Endothelial cell of hepatic sinusoid (primary cell): Measurements from ENCODE around the gene TUB.

Experiments used
- in situ Hi-C: cut with HindIII; loops from 2 replicates; pipeline ENCODE4 v1.10.0; 2017; ENCODE audit warnings: low sequenced_read_pairs

Gene TUB

DNA sequence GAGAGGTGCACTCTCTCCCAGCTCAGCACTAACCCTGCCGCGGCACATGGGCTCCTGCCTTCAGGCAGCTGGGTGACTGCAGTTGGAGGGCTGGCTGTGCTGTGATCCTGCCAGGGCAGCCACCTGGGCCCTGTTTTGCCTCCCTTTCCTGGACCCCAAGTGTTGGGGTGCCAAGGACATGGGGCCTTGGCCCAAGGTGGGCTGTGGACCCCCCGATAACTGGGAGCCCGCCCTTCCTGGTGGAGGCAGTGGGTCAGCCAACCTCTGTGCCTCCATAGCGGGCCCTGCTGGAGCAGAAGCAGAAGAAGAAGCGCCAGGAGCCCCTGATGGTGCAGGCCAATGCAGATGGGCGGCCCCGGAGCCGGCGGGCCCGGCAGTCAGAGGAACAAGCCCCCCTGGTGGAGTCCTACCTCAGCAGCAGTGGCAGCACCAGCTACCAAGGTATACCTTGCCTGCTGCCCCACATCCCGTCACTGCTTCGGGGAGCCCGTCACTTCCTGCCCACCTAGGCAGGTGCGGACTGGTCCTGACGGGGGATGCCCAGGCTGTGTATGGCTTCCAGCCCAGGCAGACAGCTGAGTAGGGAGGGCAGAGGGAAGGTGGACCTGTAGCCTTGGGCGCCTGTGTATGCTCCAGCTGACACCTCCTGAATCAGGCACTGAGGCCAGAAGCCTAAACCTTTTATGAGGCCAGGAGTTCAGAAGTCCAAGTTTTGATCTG lies 8.9 kb downstream of the TUB start:
- in situ Hi-C loops, result loop anchor here (5.0 kb wide), 1 partner anchor 83 kb away; no protein-coding TSS in a partner anchor

DNA sequence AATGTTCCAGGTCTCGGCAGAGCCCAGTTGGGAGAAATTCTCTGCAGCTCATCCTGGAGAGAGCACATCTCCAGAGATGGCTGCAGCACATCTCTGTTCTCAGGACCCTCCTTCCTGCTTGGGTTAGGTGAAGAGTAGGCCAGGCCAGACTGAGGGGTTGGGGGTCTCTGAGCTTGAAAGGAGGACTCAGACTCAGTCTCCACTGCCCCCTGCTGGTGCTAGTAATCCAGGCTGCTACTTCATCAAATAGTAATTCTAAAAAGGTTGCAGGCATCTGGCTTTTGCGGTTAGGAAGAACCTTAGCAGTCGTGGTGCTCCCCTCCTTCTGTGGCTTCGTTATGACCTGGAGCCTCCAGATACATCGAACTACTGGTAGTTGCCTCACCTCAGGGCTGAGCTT lies 9.7 kb downstream of the TUB start:
- in situ Hi-C loops, result no loop called here

DNA sequence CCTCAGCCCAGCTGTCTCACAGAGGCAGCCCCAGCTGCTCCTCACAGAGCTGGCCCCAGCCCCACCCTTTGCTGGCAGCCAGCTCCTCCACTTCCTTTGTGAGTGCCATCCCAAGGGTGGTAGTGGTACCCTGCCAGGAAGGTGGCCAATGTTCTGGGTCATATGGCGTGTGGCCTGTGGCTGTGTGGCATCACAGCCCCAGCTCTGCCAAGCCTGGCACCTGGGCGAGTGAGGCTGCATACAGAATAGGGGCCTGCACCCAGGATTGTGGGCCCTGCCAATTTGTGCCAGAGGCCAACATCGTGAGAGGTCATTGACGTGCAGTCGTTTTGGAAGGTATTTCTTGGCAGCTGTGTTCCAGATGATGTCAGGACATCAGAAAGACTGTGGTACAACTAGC lies 10.7 kb downstream of the TUB start:
- in situ Hi-C loops, result no loop called here

DNA sequence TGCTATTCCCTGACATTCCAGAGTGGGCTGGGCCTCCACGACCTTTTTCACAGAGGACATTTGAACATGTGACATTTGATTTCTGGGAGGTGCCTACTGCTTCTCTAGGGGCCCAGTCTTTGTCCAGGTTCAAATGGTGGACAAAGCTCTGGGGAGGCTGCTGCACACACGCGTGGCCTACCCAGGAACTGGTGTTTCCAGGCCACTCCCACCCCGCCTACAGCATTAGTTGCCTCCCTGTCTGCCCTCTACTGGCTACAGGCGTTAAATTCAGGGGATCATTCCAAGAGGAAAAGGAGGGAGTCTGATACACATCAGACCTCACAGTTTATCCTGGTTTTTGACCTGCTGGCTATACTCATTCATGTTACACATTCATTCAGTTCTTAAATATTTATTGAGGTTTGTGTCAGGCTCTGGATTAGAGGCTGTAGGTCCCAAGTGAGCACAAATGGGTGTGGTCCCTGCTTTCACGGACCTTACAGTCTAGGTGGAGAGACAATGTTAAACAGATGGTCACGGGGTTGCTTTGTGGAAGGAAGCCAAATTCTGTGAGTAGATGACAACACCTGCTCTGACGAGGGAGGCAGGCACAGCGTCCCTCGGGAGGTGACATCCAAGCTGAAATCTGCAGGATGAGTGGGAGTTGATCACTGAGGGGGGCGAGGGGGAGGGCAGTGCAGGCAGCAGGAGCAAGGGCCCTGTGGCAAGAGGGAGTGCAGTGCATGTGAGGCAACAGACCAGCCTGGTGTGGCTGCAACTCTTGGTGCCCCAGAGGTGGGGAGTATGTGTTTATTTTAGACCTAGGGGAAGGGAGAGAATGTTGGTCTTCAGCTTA lies 11.8 kb downstream of the TUB start:
- in situ Hi-C loops, result no loop called here

DNA sequence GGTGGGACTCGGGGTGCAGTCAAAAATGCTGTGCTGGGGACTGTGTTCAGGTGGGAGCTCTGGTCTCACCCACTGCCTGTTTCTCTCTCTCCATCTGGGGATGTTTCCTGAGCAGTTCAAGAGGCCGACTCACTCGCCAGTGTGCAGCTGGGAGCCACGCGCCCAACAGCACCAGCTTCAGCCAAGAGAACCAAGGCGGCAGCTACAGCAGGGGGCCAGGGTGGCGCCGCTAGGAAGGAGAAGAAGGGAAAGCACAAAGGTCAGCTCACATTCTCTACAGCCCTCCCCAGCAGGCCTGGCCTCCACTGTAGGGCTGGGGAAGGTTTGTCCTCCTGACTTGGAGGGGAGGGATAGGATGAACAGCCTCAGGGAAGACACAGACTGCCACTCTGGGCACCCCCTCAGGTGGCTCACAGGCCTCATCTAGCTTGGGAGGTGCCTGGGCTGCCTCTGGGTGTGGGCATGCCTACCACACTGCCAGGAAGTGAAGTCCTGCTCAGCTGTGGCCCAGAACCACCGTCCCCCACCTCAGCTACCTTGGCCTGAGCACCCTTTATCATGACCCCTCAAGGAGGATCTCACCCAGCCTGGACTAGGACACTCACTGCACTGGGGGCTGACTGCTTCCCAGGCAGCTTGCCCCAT lies 13.0 kb downstream of the TUB start:
- in situ Hi-C loops, result no loop called here

DNA sequence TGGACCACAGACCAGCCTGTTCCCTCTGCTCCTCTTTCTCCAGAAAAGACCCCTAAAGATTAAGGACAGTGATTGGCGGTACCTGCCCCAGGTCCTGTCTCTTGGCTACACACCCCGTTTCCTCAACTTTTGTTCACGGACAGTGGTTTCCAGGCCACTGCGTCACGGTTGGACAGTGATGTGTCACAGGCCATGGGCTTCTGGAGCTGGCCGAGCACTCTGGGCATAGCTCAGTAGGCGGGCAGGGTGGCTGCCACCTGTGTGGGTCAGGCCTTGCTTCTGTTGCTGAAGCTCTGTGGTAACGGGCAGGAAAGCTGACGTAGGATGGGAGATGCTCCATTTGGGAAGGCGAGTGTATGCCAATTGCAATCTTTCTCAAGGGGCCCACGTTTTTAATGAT lies 13.6 kb downstream of the TUB start:
- in situ Hi-C loops, result no loop called here

DNA sequence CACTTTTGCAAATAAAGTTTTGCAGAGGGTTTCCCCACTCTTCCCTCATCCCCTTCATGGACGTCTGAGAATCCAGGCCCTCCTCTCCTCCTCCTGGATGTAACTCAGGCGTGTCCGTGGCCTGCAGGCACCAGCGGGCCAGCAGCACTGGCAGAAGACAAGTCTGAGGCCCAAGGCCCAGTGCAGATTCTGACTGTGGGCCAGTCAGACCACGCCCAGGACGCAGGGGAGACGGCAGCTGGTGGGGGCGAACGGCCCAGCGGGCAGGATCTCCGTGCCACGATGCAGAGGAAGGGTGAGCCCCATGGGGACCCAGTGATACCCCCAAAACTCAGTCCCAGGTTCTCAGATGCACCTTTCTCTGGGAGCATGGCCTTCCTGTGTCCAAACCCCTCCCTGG lies 14.4 kb downstream of the TUB start:
- in situ Hi-C loops, result no loop called here

DNA sequence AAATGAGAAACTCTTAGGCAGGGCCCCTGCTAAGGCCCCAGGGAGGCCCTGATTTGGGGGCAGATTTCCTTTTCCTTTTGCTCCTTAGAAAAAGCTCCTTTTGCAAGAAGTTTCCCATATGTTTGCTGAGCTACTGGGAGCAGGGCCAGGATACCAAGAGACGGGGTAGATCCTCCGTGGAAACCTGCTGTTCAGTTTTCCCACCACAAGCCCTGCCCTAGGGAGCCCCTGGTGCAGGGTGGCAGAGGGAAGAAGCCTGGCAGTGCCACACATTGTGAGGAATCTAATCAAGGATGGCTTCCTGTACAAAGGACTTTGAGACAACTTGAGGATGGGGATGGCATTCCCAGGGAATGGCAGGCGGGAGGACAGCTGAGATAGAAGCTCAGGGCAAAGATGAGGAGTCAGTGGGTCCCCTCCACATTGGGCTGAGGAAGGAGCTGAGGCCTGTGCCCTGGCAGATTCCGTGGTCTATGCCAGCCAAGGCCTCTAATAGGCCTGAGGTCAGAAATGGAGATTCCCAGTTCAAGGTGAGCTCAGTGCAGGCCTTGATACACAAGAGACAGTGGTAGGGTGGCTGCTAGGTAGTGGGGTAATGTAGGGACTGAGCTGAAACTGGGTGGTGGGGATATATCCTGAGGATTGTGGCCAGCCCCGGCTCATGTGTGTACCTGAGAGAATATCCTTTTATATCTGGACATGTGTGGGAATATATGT lies 15.0 kb downstream of the TUB start:
- in situ Hi-C loops, result no loop called here

DNA sequence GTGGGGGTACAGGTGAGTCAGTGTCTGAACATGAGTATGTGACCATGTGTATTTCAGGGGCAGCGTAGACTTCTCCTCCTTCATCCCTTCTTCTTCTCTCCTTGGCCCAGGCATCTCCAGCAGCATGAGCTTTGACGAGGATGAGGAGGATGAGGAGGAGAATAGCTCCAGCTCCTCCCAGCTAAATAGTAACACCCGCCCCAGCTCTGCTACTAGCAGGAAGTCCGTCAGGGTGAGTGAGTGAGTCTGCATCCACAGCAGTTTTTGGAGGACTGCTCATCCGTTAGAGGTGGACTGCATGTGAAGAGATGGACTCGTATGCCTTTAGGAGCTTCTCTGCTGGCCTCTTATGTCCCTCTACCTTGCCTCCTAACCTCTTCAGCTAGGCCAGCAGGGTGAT lies 15.6 kb downstream of the TUB start:
- in situ Hi-C loops, result no loop called here

DNA sequence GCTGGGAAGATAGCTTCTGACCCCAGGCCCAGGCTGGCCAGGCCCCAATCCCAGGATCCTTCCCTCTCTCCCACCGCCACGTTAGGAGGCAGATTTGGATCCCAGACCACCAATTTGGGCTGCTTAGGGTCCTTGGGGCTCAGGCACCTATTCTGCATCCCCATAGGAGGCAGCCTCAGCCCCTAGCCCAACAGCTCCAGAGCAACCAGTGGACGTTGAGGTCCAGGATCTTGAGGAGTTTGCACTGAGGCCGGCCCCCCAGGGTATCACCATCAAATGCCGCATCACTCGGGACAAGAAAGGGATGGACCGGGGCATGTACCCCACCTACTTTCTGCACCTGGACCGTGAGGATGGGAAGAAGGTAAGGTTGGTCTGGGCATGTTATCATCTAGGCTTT lies 16.1 kb downstream of the TUB start:
- in situ Hi-C loops, result no loop called here

DNA sequence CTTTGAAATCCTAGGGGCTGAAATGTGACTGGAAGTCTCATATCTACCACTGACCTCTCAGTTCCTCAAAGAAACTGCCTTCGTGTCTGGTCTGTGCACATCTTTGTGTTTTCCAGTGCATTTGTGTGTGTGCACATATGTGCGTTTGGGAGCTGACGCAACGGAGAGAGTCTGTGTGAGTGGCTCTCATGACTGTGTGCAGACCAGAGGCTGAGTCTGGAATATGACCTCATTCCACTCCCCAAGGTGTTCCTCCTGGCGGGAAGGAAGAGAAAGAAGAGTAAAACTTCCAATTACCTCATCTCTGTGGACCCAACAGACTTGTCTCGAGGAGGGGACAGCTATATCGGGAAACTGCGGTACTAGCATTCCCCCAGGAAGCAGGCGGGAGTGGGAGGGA lies 16.5 kb downstream of the TUB start:
- in situ Hi-C loops, result no loop called here

DNA sequence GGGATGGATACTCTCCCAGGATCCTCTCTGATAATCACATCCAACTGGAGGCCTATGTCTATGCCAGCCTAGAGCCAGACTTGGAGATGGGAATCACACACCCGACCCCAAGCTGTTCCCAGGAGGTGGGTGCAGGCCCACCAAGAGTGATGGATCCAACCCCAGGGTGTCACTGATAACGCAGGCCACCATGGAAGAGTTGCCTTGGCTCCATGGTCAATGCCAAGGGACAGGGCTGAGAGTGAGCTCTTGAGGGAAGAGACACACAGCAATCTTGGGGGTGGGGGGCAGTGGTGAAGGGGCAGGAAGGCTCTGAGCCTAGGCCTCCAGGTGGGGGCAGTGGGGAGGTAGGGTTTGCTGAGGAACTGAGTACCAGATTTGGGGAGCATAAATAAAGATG lies 16.9 kb downstream of the TUB start:
- in situ Hi-C loops, result no loop called here

DNA sequence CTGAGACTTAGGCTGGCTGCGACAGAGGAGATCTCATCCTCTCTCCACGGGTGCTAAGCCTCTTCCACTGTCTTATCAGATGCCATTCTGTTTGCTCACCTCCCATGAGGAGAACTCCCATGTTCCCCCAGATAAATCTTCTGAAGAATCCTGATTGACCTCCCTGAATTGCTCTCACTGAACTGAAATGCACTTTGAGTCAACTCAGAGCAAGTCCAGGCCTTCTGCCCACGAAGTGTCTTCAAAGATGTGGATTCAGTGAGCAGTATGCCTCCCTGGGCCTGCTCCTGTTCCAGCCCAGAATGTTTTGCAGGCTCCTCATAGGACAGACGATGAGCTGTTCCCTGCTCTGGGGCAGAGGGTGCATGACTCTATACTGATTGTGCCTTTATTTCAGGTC lies 17.4 kb downstream of the TUB start:
- in situ Hi-C loops, result no loop called here

DNA sequence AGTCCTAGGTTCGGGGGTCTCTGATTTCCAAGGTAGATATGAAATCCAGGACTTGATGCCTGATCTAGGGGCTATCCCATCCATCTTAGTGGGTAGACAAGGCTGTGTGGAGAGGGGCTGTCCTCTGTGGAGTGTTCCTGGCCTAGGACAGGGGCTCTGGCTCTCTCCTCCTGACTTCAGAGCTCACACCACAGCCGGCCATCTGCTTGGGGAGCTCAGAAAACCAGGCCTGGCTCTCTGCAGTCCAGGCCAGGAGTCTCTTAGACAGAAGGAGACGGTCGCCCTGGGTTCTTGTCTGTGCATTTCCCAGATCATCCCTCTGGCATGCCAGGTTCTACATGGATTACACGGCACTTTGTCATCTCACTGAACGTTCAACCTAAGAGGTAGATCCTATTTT lies 17.9 kb downstream of the TUB start:
- in situ Hi-C loops, result no loop called here

DNA sequence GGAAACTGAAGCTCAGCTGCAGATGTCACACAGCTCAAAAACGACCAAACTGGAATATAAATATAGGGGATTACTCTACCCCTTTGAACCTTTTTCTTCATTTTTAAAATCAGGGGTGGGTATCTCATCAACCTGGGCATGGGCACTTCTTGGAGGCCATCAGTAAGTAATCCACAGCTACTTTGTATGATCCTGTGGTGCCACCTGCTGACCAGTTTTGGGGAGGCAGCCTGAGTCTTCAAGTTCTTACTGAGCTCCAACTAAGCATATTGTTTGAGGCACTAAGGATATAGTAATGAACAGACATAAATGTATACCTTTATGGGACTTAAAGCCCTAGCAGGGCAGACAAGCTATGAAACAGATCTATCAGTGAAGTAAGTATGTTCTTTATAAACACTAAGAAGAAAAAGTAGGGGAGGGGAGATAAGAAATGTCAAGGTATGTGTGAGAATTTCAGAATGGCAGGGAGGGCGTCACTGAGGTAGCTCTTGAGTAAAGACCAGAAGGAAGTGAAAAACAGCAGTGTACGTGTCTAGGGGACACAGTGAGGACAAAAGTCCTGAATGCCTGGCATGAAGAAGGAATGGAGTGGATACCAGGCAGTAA lies 18.4 kb downstream of the TUB start:
- in situ Hi-C loops, result no loop called here

DNA sequence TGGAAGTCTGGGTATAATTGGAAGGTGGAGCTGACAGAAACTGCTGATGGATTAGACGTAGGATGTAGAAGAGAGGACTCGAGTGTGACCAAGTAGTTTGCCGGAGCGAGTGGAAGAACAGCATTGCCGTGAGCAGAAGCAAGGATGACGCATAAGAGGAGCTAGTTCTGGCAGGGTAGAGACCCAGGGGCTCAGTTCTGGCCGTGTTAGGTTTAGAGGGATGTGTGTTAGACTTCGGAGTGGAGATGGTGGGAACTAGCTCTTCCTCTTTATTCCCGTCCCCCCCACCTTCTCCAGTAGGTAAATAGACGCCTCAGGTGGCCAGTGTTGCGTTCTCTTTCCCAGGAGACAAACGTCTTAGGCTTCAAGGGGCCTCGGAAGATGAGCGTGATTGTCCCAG lies 19.1 kb downstream of the TUB start:
- in situ Hi-C loops, result no loop called here

DNA sequence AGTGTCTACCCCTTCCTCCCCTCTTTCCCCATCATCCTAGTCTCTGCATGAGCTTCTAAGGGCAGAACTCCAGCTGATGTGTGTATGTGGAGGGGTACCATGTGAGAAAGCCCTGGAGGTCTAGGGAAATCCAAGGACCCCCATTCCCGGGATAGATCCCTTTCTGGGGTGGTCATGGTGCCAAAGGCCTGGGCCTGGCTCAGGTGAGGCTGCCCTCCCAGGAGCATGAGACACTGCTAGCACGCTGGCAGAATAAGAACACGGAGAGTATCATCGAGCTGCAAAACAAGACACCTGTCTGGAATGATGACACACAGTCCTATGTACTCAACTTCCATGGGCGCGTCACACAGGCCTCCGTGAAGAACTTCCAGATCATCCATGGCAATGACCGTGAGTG lies 19.6 kb downstream of the TUB start:
- in situ Hi-C loops, result no loop called here

DNA sequence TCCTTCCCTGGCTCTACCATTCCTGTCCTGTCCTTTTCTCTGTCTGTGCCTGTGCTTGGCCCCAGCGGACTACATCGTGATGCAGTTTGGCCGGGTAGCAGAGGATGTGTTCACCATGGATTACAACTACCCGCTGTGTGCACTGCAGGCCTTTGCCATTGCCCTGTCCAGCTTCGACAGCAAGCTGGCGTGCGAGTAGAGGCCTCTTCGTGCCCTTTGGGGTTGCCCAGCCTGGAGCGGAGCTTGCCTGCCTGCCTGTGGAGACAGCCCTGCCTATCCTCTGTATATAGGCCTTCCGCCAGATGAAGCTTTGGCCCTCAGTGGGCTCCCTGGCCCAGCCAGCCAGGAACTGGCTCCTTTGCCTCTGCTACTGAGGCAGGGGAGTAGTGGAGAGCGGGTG lies 20.4 kb downstream of the TUB start:
- in situ Hi-C loops, result no loop called here

DNA sequence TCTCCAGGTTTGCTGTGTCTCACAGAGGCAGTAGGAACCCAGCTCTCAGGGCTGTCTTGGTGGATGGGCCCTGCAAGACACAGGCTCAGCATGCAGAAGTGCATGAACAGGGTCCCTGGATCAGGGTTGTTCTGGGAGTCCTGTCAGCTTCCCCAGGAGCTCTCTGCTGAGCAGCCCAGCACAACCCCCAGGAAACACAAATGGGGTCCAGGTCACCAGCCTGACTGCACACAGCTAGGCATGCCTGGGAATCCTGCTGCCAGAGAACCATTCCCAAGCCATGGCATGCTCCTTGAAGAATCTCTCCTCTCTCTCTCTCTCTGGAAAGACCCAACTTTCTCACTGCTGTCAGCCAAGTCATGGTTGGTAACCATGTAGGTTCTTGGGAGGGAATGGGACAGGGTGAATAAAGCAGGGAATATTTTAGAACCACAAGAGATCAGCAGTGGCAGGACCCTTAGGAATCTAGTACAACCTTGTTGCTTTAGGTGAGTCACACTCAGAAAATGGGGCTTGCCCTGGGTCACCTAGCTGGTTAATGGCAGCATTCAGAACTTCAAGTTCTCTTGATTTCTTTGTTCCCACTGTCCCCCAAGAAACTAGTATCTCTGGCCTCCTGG lies 21.4 kb downstream of the TUB start:
- in situ Hi-C loops, result no loop called here

DNA sequence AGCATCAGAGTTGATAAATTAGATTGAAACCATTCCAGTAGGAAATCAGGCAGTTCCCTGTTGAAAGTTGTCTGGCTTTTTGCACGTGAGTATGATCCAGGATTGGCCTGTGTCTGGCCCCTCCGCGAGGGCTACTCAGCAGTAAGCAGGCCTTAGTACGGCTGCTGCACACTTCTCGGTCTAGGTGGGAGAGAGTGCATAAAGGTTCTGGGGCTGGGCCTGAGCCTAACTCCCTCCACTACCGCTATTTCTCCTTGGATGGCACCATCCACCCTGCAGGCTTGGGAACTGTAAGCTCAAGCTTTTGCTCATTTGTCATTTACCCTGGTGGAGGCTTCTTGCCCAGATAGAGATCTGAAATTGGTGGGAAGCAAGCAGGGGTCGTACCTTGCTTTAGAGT lies 22.0 kb downstream of the TUB start:
- in situ Hi-C loops, result no loop called here

DNA sequence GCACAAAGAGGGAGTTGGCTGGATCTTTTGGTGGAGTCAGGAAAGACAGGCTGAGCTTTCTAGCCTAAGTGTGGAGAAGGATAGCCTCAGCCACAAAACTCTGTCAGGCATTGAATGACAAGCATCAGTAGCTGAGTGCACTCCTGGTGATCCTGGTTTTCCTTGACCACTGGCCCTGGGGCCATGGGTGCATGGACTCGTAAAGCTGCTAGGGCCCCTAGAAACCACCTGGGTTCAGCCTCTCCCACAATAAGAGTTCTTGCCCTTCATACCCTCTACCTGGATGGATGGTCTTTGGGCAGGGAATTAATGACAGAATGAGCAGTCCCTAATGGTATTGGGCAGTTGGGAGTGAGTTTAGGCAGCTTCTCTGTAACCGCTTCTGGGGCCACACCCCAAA lies 22.9 kb downstream of the TUB start:
- in situ Hi-C loops, result no loop called here
